Right hindlimb (tissue), 1 donor: ENCODE measurements around the gene FAM163B.

Source experiments
- DNase-seq: peaks from one replicate; pipeline ENCODE4 v3.0.0-alpha.2; 2018

FAM163B gene

GRCh38 chr9:133580419-133580738 lies 28.8 kb downstream of the FAM163B start:
- DNase-seq: no peak

GRCh38 chr9:133579601-133580418 lies 29.4 kb downstream of the FAM163B start:
- DNase-seq: no peak

- no peak for DNase-seq
Observed at GRCh38 chr9:133578524-133579441, 30.4 kb downstream of the FAM163B start.

GRCh38 chr9:133577737-133578112 lies 31.5 kb downstream of the FAM163B start:
- no peak for DNase-seq

GRCh38 chr9:133576875-133577736 lies 32.1 kb downstream of the FAM163B start:
- no peak for DNase-seq

- DNase-seq: no peak
Observed at GRCh38 chr9:133576031-133576874, 32.9 kb downstream of the FAM163B start.

GRCh38 chr9:133575186-133576030 lies 33.8 kb downstream of the FAM163B start:
- no peak for DNase-seq

GRCh38 chr9:133574771-133575170 lies 34.4 kb downstream of the FAM163B start:
- DNase-seq: no peak

GRCh38 chr9:133573791-133574515 lies 35.2 kb downstream of the FAM163B start:
- DNase-seq: no peak

- DNase-seq: peak; percentile 72
Observed at GRCh38 chr9:133572821-133573361, 36.3 kb downstream of the FAM163B start.

GRCh38 chr9:133571896-133572595 lies 37.1 kb downstream of the FAM163B start:
- no peak for DNase-seq

GRCh38 chr9:133571391-133571890 lies 37.7 kb downstream of the FAM163B start:
- DNase-seq: no peak

GRCh38 chr9:133570691-133571080 lies 38.5 kb downstream of the FAM163B start:
- no peak for DNase-seq

GRCh38 chr9:133569891-133570690 lies 39.1 kb downstream of the FAM163B start:
- DNase-seq: no peak

GRCh38 chr9:133569121-133569785 lies 39.9 kb downstream of the FAM163B start:
- no peak for DNase-seq

GRCh38 chr9:133568186-133568585 lies 41.0 kb downstream of the FAM163B start:
- no peak for DNase-seq

- DNase-seq: no peak
Observed at GRCh38 chr9:133566817-133567216, 42.4 kb downstream of the FAM163B start.

GRCh38 chr9:133566382-133566781 lies 42.8 kb downstream of the FAM163B start:
- DNase-seq: no peak
